ENCODE data around the gene ATXN1.

The ATXN1 gene

DNA sequence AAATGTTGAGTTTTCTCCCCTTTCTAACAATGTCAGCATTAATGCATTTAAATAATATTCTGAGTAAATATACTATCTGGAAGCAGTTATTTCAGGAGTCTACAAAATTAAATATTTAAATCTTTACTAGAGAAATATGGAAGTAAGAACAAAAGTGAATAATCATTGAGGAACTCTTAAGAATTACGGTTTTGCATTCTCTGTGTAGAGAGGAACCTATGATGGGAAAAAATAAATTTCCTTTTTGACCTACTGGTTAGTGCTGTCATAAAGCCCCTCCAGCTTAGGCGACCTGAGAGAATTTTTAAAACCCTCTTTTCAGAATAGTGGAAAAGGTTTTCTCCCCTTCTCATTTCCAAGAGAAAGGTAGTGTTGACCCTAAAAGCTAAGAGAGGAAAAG, 64.8 kb downstream of the ATXN1 start:
- DNase-seq, result no peak

DNA sequence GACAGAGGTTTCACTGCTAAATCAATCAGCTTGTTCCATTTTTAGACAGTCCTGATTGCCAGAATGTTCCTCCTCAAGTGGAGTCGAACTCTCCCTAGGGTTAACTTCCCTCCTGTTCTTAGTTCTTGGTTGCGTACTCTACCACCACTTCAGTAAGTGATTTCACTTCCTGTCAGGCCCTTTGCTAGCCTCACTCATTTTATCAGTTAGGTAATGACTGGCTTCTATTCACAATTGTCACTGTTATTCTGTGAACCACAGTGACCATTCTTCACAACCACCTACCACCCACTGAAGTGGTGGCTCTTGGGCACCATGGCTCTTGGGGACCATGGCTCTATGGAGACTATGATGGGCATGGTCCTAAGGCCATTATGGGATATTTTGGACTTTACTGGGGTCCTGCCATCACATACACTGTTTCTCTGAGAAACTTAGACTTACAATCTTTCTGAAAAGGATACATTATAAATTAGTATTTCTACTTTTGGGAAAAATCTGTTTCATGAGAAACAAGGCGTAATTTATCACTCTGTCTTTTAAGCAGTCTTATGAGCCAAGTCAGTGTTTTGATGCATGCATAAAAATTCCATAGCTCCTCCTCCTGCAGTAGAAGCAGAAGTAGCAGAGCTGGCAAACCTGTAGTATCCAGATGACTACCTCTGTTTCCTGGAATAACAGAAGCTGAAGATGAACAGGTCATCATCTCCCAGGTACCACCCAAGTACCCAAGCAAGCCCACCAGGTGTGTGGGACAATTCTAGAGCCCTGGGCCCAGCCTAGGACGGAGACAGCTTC, 66.3 kb downstream of the ATXN1 start:
- no peak for DNase-seq

DNA sequence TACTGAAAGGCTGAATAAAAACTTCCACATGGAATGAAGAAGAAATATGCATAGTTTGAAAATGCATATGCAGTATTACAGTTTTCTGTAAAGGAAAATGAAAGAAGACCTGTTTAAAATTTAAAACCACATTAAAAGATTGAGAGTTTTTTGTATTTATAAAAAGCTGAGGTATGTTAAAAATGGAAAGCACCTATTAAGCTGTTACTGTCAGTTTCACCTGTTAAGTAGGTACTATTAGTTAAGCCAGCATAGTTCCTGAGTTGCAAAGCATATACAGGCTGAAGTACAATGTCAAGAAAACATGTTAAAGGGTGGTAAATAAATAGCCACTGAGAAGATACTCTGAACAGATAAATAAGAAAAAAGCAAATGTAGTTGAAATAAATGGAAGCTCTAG, 69.9 kb downstream of the ATXN1 start:
- DNase-seq, result no peak

DNA sequence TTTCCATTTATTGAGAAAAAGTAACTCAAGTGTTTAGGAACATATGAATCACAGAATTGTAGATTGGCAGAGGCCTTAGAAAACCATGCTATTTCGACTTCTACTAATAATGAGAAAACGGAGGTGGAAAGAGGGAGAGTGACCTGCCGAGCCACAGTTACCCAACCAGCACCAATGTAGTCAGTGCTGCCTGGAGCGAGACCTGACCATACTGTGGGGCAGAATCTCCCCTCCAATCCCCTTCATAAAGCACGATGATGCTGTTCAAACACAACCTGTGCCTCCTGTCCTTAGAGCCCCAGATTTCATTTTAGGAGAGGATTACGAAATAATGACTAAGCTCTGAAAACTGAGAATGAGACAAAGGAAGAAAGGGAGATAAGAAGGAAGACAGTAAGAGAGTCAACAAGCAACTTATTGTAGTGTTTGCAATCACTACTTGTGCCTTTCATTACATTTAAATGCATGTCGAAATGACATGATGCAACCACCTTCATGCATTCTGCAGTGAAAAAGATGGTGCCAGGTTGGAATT, 70.6 kb downstream of the ATXN1 start:
- no peak for DNase-seq

DNA sequence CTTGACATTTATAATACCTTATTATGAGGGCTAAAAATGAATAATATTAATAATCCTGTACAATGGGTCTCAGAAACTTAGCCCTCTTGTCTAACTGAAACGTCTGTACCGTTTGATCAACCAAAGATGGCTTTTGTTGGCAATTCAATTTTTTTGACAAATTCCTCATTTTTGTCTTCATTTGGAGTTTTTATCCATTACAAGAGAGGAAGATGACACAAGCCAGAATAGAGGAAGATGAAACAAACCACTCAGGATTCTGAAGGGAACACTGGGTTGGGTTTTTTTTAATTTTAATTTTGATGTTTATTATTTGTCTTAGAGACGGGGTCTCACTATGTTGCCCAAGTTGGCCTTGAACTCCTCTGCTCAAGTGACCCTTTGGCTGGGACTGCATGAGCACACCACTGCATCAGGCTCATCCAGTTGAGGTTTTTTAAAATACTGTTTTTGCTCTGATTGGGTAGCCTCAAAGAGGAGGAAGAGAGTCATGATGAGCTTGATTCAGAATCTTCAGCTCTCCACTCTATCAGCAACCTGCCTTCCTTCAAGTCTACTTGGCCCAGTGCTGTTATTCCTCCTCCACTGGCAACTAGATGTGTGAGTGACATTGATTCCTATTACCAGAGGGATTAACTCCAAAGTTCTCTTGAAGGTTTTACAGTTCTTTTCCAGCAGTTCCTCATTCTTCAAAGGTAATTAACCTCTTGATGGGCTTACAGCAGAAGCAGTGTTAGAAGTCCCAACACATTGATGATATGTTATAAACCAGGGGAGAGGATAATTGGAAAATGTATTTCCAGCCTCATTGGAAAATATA, 71.3 kb downstream of the ATXN1 start:
- DNase-seq, result no peak

DNA sequence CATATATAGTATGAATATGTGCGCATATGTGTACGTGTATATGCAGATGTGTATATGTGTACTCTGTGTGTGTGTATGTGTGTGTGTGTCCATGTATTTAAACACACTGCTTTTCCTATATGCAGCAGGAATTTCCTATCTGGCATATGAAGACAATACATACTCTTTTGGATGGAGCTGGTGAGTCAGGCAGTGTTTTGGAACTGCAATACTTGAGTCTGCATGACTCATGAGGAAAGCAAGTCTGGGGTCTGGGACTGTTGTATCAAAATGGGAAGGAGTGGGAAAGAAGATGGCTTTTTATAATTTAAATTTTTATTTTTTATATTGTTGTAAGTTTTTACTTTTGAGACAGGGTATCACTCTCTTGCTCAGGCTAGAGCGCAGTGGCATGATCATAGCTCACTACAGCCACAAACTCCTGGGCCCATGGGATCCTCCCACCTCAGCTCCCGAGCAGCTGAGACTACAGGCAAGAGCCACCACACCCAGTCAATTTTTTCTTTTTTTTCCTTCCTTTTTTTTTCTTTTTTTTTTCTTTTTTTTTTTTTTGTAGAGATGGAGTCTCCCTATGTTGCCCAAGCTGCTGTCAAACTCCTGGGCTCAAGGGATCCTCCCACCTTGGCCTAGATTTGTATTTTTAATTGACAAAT, 72.2 kb downstream of the ATXN1 start:
- DNase-seq, result no peak

DNA sequence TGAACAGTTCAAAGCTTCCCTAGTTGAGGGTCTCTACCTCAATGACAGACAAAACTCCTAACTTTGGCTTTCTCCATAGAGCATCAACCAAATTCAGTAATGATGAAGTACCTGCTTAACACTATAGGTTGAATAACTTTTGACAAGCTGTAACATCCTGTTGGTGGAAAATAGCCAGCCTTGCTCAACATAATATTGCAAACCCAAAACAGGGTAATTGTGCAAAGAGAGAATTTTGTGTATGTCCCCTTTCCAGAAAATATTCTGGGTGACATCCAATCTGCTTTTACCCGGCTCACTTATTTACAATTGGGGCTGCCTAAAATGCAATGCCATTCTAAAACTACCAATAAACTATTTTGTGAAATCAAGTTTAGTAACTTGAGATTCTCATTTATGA, 72.8 kb downstream of the ATXN1 start:
- no peak for DNase-seq

DNA sequence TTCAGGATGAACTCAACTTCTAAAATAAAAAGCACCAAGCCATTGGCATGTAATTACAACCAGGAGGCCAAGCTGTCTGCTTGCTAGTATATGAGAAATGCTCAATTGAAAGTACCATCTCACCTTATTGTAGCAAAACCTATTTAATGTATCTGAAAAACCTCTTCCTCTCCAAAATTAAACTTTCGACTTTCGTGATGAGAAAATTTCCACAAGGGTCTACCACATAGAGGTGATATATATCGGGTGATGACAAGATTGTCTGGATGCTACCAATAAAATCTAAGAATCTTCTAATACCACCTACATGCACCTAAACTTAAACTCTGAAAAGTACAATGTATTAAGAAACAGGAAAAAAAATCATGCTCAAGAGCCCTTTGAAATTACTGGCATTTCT, 74.2 kb downstream of the ATXN1 start:
- DNase-seq, result no peak

DNA sequence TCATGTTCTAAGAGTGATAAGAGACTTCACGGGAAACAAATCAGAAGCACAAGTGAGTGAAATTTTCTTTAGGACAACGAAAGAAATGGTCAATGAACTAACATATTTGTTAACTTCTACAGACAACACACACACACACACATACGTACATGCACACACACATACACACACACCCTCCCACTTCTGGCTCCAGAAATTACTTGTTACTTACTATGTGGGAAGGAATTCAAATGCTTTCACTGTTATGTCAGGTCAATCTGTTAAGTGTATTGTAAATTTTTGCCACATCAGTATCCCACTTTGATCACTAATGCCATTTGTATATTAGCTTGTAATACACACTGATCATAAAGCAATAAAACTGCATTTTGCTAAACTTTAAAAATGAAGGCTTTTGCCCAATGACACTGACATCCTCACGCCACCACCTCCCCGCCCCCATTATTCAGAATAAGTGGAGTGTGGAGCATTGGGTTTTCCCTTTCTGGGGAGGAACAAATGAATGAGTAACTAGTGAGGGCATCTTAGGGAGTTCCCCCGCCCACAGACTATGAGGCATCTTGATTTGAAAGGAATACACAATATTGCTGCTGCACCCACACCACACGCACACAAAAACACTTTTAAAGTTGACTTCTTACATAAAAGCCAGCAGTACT, 76.2 kb downstream of the ATXN1 start:
- DNase-seq, result no peak

DNA sequence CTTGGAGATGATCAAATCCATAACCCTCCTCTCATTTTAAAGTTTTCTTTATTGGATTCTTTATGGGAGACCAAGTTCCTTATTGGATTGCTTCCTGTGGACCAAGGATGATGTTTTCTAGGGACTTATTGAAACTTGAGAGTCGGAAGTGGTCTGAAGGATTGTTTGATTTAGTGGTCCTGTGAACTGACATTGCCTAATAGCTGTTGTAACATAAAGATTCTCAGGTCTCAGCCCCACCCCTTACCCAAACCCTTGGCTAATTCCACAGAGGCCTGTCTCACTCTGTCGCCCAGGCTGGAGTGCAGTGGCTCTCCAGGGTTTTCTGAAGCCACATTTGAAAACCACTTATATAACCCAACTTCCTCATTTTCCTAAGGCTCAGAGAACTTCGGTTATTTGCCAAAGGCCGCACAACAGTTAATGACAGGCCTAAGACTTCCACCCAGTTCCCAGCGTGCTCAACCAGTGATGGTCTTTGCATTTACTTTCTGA, 77.0 kb downstream of the ATXN1 start:
- no peak for DNase-seq

DNA sequence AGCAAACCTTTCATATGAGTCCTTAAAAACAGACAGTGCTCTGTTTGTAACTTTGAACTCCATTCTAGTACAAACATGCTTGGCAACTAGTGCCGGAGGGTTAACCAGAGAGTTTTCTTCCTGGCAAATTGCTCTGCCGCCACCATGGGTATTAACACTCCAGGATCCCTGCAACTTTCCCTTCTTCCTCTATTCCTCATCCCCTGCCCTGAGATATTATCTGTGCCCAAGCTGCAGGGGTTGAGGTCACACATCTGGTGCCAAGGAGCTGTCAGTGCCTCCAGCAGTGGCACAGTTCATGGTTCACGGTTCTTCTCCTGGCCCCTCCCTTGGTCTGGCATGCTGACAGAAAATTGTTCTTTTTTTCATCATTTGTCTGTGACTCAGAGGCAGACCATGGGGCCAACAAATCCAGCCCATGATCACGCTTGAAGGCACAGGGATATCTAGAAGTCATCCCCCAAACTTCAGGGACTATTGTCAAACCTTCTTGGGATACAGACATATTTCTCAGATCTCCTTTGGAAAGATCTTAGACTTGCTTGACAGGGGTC, 77.5 kb downstream of the ATXN1 start:
- DNase-seq, result no peak

DNA sequence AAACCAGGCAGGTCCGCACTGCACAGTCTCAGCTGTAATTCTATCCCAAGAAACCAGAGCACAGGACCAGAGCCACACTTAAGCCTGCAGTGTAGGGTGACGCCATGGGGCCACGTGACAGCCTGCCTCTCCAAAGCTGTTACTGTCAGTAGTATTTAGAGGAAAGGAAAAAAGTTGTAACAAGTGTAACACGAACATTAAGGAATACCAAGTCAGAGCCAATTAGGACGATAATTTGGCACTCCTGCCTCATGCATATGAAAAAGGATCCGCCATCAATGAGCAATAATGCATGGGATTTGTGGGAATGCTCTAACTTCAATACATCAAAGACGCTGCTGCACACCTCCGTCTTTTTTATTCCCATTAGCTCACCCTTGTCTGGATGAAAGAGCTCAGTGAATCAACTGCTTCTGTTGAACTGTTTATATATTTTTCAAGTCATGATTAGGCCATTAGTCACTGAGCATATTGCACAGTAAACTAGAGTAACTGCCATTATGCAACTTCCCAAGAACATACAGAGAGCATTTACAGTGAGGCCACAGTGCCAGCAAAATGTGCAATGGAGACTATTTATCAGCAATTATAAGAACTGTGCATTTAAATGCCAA, 79.9 kb downstream of the ATXN1 start:
- DNase-seq, result no peak

DNA sequence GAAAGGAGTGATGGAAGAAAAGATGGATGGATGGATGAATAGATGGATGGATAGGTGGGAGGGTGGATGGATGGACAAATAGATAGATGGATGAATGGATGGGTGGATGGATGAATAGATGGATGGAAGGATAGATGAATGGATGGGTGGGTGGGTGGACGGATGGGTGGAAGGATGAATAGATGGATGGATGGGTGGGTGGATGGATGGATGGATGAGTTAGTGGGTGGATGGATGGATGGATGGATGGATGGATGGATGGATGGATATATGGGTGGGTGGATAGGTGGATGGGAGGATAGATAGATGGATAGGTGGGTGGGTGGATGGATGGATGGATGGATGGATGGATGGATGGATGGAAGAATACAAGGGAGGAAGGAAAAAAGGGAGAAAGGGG, 82.2 kb downstream of the ATXN1 start:
- DNase-seq, result no peak

DNA sequence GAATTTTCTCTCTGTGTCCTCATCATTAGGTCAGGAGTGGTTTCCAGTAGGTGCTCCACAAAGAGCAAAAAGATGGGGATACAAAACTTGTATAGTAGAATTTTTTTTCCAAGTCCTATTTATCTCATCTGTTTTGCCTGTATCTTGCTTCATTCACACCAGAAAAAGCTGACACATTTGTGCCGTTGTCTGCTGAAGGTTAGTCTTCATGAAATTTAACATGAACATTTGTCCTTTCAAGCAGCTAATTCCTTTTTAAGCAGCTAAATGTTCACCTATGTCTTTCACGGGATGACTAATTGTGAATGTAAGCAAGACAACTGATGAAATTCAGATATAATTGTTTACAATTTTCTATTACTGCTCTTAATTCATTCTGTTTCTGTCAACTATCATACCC, 83.8 kb downstream of the ATXN1 start:
- DNase-seq, result no peak

DNA sequence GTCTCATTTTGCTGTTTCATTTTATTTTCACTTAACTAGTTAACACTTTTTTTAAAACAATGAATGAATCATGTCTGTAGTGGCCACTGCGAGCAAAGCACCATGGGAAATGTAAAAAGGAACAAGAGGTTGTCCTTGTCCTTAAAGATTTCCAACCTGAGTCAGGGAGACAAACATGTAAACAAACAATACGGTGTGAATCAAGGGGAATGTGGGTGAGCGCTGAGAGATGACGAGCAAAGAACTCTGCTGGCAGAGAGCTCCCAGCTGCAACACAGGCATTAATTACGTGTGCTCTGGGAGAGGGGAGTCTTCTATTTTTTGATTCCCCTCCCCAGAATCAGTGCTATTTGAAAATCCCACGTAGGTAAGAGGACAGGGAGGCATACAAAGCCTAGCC, 84.3 kb downstream of the ATXN1 start:
- DNase-seq, result no peak

DNA sequence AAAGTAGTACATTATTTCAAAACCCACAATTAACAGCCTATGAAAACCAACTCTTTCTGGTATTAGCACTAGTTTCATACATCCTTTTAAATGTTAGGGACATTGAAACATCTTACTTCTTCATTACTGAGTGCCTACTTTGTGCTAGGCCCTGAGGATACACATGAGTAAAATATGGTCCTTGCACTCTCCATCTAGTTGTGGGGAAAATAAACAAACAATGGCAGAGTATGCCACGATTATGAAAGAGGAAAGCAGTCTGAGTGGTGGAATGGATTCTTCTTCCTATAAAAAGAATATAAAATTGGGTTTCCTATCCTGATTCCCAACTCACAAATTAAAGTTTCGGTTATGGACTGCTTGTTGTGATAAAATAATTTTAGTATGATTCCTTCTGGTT, 84.9 kb downstream of the ATXN1 start:
- DNase-seq, result no peak

DNA sequence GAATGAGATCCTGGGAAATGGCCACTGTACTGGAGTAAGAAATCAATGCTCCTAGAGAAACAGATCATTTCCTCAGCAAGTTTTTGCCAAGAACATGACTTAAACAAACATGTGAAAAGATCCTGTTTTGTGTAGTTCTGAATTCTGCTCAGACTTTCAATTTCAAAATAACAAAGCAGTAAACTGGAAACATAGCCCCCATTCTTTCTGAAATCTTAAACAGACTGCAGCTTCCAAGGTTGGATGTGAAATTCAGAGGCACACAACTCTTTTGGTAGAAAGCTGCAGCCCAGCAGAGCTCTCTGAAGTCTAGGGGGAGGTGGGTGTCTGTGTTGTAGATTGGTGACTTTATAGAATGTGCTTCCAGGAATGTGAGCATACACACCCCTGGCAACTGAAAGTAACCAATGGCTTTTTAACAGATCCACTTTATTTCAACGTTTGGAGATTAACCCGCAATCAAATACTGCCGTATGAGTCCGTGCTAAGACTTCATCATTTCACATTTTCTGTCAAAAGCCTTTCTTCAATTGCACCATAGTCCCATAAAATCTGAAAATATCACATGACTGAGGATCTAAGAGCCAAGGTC, 86.4 kb downstream of the ATXN1 start:
- DNase-seq, result no peak

DNA sequence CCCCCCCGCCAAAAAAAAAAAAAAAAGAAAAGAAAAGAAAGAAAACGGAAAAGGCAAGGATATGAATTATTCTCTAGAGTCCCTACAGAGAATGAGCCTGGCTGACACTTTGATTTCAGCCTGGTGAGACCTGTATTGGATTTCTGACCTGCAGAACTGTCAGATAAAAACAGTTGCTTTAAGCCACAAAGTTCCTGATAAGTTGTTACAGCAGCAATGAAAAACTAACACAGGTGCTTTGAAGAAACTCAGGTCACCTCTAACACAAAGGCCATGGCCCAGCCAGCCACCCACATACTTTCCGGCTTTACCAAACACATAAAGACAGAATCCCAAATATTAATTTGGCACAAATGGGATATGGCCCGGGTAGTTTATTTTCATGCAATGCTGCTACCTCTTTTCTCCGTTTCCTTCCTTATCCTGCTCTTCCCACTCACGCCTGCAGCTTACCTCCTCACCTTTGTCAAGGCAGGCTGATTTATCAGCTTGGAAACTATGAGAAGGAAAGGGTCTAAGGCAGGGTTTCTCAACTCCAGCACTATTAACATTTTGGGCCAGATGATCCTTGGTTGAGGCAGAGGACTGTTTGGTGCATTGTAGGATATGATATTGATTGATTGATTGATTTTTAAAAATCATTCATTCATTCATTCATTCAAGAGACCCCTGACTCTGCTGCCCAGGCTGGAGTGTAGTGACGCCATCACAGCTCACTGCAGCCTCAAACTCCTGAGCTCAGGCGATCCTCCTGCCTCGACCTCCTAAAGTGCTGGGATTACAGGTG, 88.1 kb downstream of the ATXN1 start:
- DNase-seq, result no peak

DNA sequence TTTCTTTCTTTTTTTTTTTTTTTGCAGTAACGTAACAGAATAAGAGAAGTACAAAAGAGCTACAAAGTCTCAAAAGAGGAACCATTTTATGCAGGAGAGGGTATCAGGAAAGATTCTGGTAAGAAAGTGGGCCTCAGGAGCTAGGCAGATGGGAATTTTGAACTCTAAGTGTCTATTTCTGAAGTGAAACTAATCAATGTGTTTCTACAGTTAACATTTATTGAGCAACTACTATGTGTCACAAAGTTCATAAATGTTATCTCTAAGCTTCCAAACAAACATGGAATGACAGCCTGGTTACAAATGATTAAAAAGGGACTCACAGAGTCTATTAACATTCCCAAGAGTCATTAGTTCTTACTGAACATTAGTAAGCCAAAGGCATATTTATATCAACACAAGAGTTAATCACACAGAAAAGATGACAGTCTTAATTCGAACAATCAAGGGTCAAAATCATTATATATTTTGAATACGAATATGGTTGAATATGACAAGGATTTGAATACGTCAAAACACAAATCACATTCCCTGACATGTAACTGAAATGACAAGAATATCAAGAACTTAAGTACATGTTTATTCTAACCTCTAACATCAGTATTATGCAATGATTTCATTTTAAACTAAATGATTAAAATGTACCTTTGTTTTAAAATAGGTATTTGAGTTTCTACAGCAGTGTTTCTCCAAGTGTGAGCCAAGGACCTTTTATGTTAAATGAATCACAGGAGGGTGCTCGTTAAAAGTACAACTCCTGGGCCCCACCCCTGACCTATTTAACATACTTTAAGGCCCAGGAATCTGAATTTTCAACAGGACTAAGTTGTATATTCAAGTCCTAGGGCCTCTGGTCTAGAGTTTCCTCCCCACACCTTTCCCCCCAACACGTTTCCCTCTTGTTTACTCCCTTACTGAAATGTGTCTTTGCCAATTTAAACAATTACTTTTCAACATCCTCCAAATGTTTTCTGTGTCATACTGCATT, 89.7 kb downstream of the ATXN1 start:
- DNase-seq, result no peak

DNA sequence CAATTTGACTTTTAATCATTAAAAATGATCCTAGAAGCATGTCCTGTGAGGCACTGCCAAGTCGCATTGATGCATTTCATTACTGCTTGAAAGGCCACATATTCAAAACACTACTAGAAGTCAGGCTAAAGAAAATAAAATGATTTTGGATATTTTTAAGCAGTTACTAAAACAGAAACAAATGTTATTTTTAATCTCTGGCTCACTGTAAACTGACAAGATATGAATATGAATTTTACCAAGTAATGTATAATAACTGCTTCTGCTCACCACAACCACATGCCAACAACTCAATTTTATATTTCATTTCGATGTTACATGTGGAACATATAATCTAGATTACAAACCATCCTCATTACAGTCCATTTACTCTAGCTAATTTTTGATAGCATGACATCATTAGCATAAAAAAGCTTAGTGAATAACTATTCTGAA, 90.6 kb downstream of the ATXN1 start:
- no peak for DNase-seq

Measured in NCI-H1930 (cell line).